ENCODE measurements around the gene RTN4RL1.

Gene RTN4RL1

DNA sequence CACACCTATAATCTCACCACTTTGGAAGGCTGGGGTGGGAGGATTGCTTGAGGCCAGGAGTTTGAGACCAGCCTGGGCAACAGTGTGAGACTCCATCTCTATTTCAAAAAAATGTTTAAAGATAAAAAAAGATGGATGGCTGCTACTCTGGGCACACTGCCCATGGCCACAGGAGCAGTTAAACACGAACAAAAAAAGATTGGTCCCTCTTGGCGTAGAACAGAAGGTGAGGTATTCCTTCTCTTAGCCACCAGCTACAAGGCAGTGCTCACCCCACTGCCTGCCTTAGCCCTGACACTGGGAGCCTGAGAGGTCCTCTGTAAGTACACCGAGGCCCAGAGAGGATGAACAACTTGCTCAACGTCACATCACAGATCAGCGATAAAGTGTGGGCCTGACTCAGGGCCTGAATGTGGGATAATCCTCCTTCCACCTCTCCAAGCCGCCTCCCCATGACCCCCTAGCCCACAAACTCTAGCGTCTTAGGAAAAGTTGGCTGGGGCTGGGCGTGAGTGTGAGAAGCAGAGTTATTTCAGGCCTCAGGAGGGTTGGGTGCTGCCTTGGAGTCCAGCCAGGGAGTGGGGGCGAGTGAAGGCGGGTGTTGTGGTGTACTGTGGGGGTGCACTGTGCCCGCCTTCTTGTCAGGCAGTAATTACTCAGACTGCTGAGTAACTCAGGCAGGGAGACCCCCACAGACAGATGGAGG, 2.5 kb upstream of the RTN4RL1 start:
- H3K36me3 ChIP-seq (ENCODE audit: control insufficient read depth, insufficient read depth, low read length), result no peaks in the 10 kb centered on the region
- H3K9me3 ChIP-seq (ENCODE audit: control insufficient read depth, low read length), result no peaks in the 10 kb centered on the region
- H2AFZ ChIP-seq, result no peak overlapping the region
- H3K79me2 ChIP-seq, result peaks cover 10% of the 10 kb centered on the region
- no peaks in the 10 kb centered on the region for H3K4me1 ChIP-seq
- TF ChIP-seq, protein P1, sequence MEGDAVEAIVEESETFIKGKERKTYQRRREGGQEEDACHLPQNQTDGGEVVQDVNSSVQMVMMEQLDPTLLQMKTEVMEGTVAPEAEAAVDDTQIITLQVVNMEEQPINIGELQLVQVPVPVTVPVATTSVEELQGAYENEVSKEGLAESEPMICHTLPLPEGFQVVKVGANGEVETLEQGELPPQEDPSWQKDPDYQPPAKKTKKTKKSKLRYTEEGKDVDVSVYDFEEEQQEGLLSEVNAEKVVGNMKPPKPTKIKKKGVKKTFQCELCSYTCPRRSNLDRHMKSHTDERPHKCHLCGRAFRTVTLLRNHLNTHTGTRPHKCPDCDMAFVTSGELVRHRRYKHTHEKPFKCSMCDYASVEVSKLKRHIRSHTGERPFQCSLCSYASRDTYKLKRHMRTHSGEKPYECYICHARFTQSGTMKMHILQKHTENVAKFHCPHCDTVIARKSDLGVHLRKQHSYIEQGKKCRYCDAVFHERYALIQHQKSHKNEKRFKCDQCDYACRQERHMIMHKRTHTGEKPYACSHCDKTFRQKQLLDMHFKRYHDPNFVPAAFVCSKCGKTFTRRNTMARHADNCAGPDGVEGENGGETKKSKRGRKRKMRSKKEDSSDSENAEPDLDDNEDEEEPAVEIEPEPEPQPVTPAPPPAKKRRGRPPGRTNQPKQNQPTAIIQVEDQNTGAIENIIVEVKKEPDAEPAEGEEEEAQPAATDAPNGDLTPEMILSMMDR (IDR thresholded peaks at IDR 0.05), result no peak
- H3K9ac ChIP-seq, result no peak overlapping the region
- H3K4me2 ChIP-seq (ENCODE audit: low read length), result no peak overlapping the region
- no peak overlapping the region for H3K4me3 ChIP-seq (ENCODE audit: low read depth, low read length)
- H3K27ac ChIP-seq, result no peak overlapping the region
- no peaks in the 10 kb centered on the region for H3K27me3 ChIP-seq (ENCODE audit: control insufficient read depth, insufficient read depth, low read length)

DNA sequence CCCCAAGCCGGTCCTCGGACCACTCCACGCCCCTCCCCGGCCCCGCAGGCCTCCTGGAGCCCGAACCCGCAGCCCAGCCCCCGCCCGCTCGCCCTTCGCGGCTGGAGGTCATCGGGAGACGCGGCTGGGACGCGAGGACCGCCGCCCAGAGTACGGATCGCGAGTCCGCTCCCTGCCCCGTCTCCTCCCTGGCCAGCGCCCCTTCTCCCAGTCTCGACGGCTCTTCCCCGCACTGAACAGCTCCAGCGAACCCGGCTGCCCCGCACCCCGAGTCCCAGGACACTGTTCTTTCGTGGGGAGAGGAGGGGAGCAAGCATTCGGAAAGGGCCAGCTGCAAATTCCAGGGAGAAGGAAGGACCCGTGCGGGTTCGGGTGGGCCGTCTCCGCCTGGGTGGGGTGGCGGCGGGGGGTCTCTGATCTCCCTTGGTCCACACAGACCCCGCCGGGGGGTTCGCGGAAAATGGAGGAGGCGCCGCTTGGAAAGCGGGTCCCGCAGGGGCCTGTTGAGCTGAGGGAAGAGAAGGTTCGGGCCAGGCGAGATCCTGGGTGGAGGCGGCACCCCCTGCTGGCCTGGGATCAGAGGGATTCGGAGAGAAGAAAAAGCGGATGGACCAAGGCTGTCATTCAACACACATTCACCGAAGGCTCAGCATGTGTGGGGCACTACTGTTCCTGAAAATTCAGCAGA, 632 bp upstream of the RTN4RL1 start:
- Histone ChIP-seq H3K79me2 (peaks cover 1% of the 10 kb centered on the region), H3K27me3 (ENCODE audit: control insufficient read depth, insufficient read depth, low read length) (no peaks in the 10 kb centered on the region), H3K4me2 (ENCODE audit: low read length) (peak overlapping the region; percentile 83), H3K4me3 (ENCODE audit: low read depth, low read length) (peak overlapping the region; percentile 54), H3K27ac (no peak overlapping the region), H2AFZ (peak overlapping the region; percentile 84), H3K9ac (no peak overlapping the region), H3K36me3 (ENCODE audit: control insufficient read depth, insufficient read depth, low read length) (no peaks in the 10 kb centered on the region), H3K9me3 (ENCODE audit: control insufficient read depth, low read length) (no peaks in the 10 kb centered on the region), H3K4me1 (no peaks in the 10 kb centered on the region)
- TF ChIP-seq, protein P1 (IDR thresholded peaks at IDR 0.05), result peak; percentile 78

DNA sequence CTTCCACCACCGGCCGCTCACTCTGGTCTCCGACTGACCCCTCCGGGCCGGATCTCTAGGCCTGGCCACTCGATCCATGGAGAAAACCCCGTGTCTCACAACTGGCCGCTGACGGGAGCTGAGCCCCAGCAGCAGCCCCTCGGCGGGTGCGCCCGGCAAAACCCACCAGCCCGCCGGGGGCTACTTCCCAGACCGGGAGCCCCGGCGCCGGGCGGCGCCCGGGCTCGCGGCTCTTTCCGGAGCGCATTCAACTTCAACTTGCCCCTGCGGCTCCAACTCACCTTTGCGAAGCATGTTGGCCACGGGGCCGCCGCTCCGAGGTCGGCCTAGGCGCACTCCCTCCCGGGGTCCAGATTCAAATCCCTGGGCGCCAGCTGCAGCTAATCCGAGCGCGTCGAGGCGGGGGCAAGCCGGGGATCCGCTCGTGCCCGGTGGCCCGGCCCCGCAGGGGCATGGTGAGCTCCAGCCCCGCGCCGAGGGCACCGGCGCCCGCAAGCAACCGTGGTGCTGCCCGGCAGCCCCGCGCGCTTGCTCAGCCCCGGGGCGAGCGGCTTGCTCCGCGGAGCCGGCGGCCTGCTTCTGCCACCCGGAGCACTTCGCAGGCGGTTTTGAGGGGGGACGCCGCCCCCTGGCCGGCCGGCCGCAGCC, 438 bp downstream of the RTN4RL1 start:
- no peaks in the 10 kb centered on the region for H3K27me3 ChIP-seq (ENCODE audit: control insufficient read depth, insufficient read depth, low read length)
- TF ChIP-seq, protein P1 (IDR thresholded peaks at IDR 0.05), result no peak
- H3K4me2 ChIP-seq (ENCODE audit: low read length), result peak overlapping the region; percentile 83
- no peak overlapping the region for H3K9ac ChIP-seq
- H3K36me3 ChIP-seq (ENCODE audit: control insufficient read depth, insufficient read depth, low read length), result no peaks in the 10 kb centered on the region
- peak overlapping the region; percentile 84 for H2AFZ ChIP-seq
- no peaks in the 10 kb centered on the region for H3K4me1 ChIP-seq
- H3K79me2 ChIP-seq, result no peaks in the 10 kb centered on the region
- no peaks in the 10 kb centered on the region for H3K9me3 ChIP-seq (ENCODE audit: control insufficient read depth, low read length)
- peak overlapping the region; percentile 54 for H3K4me3 ChIP-seq (ENCODE audit: low read depth, low read length)
- H3K27ac ChIP-seq, result no peak overlapping the region

DNA sequence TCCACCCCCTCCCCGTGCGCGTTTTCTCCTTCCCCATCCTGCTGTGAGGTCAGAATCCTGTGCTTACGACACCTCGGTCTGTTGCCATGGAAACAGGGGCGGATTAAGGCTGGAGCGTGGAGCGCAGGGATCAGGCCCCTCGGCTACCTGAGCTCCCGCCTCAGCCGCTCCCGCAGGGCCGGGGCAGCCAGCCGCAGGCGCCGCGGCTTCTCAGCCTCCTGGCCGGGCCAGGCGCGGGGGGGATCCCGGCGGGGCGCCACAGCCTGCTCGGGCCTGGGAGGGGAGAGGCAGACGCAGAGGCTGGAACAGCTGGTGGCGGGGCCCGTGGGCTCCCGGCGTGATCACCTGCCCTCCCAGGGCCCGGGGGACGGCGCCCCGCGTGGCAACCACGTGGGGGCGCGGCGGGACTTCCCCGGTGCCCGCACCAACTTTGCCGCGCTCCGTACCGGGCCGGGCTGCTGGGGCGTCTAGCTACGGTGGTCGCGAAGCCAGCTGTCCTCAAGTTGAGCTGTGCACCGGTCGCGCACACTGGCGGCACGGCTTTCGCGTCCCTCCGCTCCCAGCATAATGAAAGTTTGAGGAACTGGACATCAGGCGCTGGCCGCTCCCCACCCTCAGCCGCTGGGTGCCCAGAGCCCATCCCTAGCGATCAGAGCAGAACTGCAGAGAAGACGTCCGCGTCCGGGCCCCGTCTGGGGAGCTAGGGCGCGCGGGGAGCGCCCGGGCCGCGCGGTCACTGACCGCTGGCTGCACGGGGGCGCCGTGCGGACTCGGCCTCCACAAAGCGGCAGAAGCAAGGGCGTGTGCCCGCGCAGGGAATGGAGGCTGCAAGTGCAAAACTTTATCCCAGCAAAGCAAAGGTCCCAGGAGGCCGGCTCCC, 1.2 kb downstream of the RTN4RL1 start:
- Histone ChIP-seq H3K4me1 (no peaks in the 10 kb centered on the region), H3K4me3 (ENCODE audit: low read depth, low read length) (peak overlapping the region; percentile 54), H2AFZ (peak overlapping the region; percentile 84), H3K79me2 (no peaks in the 10 kb centered on the region), H3K27me3 (ENCODE audit: control insufficient read depth, insufficient read depth, low read length) (no peaks in the 10 kb centered on the region), H3K9me3 (ENCODE audit: control insufficient read depth, low read length) (no peaks in the 10 kb centered on the region), H3K36me3 (ENCODE audit: control insufficient read depth, insufficient read depth, low read length) (no peaks in the 10 kb centered on the region), H3K27ac (no peak overlapping the region), H3K4me2 (ENCODE audit: low read length) (peak overlapping the region; percentile 83), H3K9ac (no peak overlapping the region)
- TF ChIP-seq, protein P1 (IDR thresholded peaks at IDR 0.05), result no peak
